G401.6 (cell line): ENCODE data around the gene SLC16A11.
"Not testable (repeated sequence)": the region's sequence is repeated elsewhere in the genome, so short reads cannot be mapped to it uniquely, and the experiment has no call there.

ENCODE experiments used
- FAIRE-seq: peaks from 2 replicates; lab custom pipeline; 2012; peaks lifted over from hg19 to GRCh38; lab: Jason Lieb, UNC

Gene SLC16A11

DNA sequence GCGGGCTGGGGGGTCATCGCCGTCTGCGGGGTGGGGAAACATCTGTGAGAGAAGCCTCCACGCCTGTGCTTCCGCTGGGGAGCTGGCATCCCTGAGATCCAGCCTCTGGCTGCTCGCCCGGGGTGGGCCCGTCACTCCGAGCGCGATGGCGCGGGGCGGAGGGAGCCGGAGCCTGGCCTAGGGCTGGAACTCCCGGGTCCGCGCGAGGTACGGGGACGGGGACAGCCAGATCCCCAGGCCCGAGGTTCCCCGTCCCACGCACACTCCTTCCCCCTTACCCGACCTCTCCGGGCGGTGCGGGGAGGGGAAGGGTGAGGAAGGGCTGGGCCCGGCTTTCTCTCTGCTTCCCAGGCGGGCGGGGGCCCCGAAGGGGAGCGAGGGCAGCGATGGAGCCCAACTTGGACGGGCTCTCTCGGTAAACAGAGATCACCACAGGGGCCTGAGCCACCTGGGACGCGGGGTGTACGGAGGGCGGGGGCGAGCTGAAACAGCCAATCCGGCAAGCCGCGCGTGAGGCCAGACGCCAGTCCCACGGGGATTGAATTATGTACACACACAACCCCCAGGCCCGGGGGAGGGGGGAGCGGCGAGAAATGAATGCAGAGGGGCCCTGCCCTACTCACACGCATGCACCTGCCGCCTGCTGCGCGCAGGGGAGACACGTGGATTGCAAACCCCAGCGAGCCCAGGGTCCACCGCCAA, at the start of gene SLC16A11:
SLC16A11 (minus strand) TSS at position 596 of the 702 bp plus-strand sequence; CDS start at position 17, 579 bp downstream.
- no peak for FAIRE-seq

- not testable (repeated sequence) for FAIRE-seq
Observed at GRCh38 chr17:7091311-7092005, 47.6 kb upstream of the SLC16A11 start.

- not testable (repeated sequence) for FAIRE-seq
Observed at GRCh38 chr17:7089570-7089969, 45.7 kb upstream of the SLC16A11 start.

- not testable (repeated sequence) for FAIRE-seq
Observed at GRCh38 chr17:7088442-7088841, 44.5 kb upstream of the SLC16A11 start.

DNA sequence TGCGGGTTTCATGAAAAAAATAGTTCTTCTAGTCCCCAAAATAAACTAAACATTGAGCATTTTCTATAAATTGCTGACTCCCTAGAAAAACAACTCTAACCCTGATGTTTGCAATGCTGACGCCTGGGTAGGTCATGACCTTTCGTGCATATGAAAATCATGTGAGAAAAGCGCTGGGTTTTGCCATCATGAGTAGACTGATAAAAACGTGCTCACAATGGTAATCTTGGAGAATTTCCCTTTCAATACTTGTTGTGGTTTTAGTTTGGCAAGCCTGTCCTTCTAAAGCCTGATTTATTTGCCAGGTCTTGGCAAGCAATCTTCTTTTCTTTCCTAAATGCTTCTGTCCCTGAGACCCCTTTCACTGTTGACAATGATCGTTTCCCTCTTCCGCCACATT, 40.2 kb upstream of the SLC16A11 start:
- no peak for FAIRE-seq

DNA sequence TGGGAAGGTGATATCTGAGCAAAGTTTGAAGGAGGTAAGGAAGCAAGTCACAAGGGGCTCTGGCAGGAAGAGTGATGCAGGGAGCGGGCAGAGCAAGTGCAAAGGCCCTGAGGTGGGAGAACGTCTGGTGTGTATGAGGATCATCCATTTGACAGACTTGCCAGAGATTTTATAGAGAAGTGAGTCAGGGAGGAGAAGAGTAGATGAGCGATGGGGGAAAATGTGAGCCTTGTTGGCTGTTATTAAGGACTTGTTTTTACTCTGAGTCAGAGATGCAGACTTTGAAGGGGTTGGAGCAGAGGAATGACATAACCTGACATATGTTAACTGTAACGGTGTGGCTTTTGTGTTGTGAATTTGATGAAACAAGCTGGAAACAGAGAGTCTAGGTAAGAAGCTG, 39.7 kb upstream of the SLC16A11 start:
- FAIRE-seq: no peak

GRCh38 chr17:7081341-7082062, 37.6 kb upstream of the SLC16A11 start:
- no peak for FAIRE-seq

GRCh38 chr17:7080456-7081041, 36.7 kb upstream of the SLC16A11 start:
- FAIRE-seq: no peak

DNA sequence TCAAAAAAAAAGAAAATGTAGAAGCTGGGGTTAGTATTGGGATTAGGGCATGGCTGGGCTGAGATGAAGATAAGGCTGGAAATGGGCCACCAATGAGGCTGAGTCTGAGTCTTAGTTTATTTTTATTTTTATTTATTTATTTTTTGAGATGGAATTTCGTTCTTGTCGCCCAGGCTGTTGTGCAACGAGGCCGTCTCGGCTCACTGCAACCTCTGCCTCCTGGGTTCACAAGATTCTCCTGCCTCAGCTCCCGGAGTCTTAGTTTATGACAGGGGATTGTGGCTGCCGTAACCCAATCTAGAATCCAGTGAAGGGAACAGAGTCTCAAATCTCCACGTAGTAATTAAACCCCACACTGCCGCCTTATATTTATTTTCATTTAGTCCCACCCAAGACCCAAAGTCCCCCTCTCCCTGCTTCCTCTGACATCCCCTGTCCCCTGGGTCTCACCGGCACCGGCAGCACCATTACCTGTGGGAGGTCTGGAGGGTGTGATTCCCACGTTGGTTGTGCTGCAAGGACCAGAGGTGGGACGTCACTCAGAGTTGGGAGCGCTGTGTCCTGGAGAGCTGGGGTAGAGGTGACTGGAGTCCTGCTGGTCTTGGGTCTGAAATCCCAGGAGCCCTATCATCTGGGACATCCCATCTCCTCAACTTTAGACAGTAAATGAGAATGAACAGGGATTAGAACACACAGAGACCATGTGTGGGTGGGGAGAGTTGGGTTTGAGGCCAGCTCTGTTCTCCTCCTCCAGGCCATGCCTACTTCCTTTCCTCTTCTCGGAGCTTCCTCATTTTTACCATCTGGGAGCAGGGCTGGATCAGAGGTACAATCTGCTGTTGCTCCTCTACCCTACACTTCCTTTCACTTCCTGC, 35.9 kb upstream of the SLC16A11 start, which contains the start of gene CLEC10A:
CLEC10A (minus strand) TSS at position 671 of the 875 bp plus-strand sequence. CDS start 1,439 bp downstream, outside the sequence.
- FAIRE-seq: no peak

GRCh38 chr17:7078711-7079110, 34.8 kb upstream of the SLC16A11 start:
- FAIRE-seq: no peak

- no peak for FAIRE-seq
Observed at GRCh38 chr17:7077911-7078546, 34.1 kb upstream of the SLC16A11 start.

GRCh38 chr17:7074931-7075330, 31.0 kb upstream of the SLC16A11 start:
- no peak for FAIRE-seq

DNA sequence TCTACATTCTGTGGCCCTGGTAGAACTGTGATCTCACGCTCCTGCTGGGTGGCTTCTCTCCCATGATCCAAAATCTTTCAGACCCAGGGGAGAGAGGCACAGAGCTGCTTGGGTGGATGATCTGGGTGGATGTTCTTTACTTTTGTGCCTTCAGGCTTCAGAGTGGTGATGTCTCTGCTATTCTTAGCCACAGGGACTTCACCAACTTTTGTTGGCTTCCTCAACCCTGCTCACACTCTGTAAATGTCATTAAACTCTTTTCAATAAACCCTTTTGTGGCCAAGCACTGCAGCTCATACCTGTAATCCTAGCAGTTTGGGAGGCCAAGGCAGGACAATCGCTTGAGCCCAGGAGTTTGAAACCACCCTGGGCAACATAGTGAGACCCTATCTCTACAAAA, 28.5 kb upstream of the SLC16A11 start:
- no peak for FAIRE-seq

- no peak for FAIRE-seq
Observed at GRCh38 chr17:7070712-7071111, 26.8 kb upstream of the SLC16A11 start.

DNA sequence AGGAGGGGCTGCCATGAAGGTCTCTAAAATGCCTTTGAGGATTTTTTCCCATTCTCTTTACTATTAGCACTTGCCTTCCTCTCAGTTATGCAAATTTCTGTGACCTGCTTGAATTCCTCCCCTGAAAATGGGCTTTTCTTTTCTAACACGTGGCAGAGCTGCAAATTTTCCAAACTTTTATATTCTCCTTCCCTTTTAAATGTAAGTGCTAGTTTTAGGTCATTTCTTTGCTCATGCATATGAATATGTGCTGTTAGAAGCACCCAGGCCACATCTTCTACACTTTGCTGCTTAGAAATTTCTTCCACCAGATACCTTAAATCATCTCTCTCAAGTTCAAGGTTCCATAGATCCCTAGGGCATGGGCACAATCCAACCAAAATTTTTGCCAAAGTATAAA, 24.4 kb upstream of the SLC16A11 start:
- no peak for FAIRE-seq

GRCh38 chr17:7067198-7067597, 23.3 kb upstream of the SLC16A11 start:
- FAIRE-seq: no peak

- FAIRE-seq: no peak
Observed at GRCh38 chr17:7064261-7064660, 20.4 kb upstream of the SLC16A11 start.

DNA sequence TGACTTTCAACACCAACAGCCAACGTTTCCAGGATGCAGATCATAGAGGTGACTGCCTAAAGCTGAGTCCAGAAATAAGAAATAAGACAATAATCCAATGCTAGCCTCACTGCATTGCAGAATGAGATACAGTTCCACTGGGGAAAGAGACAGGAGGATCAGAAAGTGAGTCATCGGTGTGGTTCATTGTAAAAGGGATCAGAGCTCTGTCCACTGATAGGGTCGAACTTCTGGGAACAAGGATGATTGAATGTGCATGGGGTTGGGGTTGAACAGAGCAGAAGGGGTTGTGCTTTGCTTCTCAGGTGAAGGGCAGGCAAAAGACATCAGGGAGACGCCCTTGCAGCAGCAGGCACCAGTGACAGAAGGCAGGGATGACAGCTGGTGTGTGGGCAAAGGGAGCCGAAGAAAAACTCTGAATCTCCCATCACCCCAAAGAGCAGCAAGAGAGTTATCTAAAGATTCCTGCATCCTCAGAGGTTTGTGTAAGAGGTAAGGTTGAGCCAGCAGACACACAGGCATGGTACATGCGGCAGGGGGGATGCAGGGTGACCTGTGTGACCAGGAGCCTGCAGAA, 19.7 kb upstream of the SLC16A11 start:
- no peak for FAIRE-seq

DNA sequence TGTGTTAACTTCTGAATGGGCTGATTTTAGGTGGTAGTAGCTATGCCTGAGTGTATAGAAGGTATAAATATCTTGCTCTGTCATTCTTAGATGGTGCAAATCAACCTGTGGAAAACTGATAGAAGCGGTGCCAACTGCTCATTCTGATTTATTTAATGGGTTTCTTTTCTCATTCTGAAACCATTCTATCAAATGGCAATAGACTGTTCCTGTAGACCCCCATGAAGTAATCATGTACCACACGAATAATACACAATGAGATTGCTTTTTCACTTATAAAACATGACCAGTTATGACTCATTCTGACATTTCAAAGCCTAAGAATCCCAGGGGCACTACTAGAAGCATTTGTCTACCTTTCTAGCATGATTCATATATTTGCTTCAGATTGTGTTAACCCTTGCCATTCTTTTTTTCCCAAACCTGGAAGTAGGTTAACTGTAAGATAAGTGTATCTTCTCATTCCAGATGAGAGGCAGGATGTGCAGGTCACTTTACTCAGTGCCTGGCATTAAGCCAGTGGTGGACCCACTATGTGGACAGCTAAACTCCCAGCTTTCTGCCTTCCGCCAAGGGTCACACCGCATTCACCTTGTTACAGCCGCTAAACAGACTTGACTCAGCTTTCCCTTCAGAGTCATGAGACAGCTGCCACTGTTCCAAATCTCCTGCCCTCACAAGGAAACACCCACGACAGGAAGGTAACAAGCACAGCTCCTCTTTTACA, 16.4 kb upstream of the SLC16A11 start:
- no peak for FAIRE-seq

- FAIRE-seq: no peak
Observed at GRCh38 chr17:7058831-7059447, 15.0 kb upstream of the SLC16A11 start.
